Ramos (cell line): ENCODE data around the gene HPCAL1.

ENCODE experiments used
- in situ Hi-C: fragments of 300-500 bp; cut with MboI; formaldehyde crosslinking; loops from one replicate; pipeline ENCODE4 v1.14.3; 2022; ENCODE audit warnings: low sequenced_read_pairs; ENCODE audit not compliant: unreplicated experiment

HPCAL1 gene

GRCh38 chr2:10319892-10320574, 17.3 kb downstream of the HPCAL1 start:
- in situ Hi-C loops, result no loop called here

- in situ Hi-C loops, result no loop called here
Observed at GRCh38 chr2:10320575-10320931, 17.8 kb downstream of the HPCAL1 start.

DNA sequence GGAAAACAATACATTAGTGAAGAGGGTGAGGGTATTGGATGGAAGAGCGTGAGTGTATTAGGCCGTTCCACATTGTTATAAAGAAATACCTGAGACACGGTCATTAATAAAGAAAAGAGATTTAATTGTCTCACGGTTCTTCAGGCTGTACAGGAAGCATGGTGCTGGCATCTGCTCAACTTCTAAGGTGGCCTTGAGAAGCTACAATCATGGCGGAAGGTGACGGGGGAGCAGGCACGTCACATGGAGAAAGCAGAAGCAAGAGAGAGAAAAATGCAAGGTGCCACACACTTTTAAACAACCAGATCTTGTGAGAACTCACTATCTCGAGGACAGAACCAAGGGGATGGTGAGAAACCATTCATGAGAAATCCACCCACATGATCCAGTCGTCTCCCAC, 18.2 kb downstream of the HPCAL1 start:
- in situ Hi-C loops, result no loop called here

DNA sequence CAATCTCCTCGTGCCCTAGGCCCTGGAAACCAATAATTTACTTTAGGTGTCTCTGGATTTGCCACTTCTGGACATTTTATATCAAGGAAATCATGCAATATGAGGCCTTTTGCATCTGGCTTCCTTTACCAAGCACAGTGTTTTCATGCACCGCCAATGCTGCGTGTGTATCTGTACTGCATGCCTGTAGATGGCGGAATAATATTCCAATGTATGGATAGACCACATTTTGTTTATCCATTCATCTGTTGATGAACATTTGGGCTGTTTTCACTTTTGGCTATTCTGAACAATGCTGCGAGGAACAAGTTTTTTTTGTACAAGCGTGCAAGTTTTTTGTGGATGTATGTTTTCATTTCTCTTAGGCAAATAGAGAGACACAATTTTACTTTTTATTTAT, 18.9 kb downstream of the HPCAL1 start:
- in situ Hi-C loops, result no loop called here

- in situ Hi-C loops, result no loop called here
Observed at GRCh38 chr2:10322481-10322880, 19.8 kb downstream of the HPCAL1 start.

DNA sequence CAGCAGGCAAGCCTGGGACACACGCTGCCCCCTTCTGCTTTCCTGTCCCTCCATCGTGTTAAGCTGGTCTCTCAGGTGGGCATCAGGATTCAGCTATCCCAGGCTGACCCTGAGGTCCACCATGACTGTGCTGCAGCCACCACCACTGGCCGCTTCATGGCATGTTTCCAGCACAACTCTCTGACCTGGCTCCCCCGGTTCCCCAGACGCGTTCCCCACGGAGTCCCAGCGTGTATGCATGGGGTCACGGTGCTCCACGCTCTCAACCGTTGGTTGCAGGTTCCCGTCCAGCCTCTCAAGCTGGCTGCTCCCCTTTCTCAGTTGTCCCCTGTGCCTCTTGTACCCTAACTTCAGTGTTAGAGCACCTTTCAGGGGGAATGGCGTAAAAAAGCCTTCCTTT, 20.3 kb downstream of the HPCAL1 start:
- in situ Hi-C loops, result no loop called here

DNA sequence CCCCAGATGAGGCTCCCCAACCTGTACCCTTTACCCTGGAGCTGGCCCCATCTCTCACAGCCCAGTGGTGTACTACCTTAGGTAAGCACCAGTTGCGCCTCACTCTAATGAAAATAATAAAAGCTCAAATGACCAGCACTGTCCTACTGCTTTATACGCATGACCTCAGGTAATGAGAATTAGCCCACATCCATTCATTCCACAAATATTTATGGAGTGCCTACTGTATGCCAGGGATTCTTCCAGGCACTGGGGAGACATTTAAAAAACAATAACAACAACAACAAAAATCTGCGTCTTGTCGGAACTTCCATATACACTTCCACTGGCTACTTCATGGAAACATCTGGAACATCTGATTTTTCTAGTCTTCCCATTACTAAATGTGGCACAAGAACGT, 20.8 kb downstream of the HPCAL1 start:
- in situ Hi-C loops, result no loop called here

- in situ Hi-C loops, result no loop called here
Observed at GRCh38 chr2:10324095-10324832, 21.6 kb downstream of the HPCAL1 start.

- in situ Hi-C loops, result no loop called here
Observed at GRCh38 chr2:10325278-10326145, 22.8 kb downstream of the HPCAL1 start.

DNA sequence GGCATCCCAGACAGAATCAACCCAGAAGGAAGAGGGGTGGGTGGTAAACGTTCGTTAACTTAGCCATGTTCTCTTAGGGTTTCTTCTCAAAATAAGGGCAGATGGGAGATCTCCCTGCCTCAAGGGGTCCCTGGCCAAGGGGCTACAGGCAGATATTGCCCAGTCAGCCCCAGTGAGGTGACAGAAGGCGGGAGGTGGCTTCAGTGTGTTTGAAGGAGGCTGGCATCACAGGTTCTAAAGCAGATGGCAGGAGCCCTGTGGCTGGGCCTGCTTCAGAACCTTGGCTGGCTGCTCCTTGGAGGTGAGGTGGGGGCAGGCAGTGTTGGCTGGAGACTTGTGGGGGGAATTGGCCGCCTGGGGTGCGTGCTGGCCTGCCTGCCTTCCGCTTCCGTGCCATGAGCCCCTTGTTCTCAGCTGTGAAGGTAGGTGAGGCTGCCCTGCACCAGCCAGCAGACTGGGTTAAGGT, 23.5 kb downstream of the HPCAL1 start:
- in situ Hi-C loops, result no loop called here

DNA sequence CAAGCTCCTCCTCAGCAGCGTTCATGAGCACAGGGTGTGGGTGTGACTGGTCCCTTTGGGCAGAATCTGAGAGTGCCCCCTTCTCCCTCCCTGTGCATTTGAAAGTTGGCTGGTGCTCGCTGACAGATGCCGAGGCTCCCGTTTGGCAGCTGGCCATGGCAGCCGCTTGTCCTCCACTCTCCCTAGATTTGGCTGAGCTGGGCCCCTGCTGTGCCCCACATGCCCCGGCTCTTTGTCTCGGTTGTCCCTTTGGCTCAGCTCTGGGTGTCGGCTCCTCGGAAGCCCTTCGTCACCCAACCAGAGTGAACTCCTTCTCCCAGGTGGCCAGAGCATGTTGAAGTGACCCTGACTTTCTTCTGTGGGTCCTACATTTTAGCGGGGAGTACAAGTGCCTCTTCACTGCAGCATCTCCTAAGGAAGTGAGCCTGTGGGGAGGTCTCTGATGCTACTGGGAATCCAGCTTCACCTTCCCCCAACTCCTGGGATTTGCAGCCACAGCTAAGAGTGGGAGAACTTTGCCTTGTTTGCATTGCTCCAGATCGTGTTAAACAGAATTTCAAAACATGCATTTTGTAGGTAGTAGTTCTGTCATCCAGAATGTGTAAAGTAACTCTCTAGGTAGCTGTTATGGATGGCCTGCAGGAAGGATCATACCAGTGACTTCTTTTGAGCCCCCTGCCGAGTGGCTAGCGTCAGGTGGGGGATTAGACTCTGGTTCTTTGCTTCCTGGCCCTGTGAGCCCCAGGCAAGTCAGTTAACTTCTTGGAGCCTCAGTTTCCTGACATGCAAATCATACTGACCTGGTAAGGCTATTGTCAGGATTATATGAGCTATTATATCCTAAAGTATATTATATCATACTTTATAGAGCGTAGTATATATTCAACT, 24.2 kb downstream of the HPCAL1 start:
- in situ Hi-C loops, result no loop called here

DNA sequence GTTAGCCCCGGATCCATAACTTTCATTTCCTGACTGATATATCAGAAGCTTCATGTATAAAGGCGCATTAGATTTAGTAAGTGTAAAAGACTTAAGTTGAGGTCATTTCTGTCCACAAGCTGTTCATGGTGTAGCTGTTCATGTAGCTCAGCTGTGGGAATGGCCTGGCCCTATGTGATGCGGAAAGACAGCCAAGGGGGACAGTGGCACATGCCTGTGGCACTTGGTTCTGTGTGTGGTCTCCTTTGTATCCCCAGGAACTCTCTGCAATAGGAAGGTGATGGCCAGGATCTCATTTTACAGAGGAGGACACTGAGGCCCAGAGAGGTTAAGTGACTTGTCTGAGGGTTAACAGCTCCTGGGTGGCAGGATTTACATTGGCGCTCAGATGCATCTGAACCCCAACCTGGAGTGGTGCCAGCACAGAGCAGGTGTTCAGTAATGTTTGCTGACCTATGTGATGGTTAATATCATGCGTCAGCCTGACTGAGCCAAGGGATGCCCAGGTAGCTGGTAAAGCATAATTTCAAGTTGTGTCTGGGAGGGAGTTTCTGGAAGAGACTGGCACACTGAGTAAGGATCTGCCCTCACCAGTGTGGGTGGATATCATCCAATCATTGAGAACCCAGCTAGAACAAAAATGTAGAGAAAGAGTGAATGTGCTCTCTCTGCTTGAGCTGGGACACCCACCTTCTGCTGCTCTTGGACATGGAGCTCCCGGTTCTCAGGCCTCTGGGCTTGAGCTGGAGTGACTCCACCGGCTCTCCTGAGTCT, 25.4 kb downstream of the HPCAL1 start:
- in situ Hi-C loops, result no loop called here

GRCh38 chr2:10328670-10329579, 26.2 kb downstream of the HPCAL1 start:
- in situ Hi-C loops, result no loop called here

DNA sequence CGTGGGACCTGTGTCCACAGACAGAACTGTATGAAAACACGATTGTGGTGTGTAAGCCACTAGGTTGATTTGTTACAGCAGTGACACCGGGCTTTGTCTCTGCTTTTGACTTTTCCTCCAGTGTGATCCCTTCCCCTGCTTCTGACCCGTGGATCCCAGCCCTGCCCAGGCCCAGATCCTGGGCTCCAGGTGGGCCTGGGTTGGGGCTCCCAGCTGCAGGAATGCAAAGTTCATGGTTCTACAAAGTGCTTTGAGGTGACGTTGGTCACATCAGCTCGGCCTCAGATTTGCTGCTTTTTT, 26.8 kb downstream of the HPCAL1 start:
- in situ Hi-C loops, result no loop called here

DNA sequence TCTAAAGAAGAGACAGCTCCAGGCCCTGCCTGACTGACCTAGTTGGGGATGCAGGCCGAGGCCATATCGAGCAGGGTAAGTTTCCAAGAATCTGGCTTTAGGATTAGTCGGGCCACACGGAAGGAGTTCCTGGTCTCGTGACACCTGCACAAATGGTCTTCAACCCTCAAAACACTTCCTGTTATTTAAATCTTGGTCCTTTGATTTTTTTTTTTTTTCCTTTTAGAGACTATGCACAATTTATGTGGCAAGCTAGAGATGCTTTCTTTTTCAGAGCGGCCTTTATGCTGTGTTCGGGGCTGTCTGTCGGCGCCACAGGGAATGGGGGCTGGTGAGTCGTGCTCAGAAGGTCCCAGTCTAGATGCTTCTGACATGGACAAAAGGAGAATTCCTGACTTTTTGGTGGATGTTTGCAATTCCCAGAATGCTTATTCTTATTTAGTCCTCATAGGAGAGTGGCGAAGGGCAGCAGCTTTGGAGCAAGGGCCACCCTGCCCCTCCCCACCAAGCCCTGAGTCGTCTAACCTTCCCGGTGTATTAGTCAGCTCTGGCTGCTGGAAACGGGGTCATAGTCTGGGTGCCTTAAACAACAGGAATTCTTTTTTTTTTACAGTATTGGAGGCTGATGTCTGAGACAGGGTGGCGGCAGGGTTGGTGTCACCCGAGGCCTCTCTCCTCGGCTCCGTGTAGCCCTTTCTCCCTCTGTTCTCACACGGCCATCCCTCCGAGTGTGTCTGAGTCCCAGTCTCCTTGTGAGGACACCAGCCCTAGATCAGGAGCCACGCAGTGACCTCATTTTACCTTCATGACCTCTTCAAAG, 27.4 kb downstream of the HPCAL1 start:
- in situ Hi-C loops, result no loop called here

DNA sequence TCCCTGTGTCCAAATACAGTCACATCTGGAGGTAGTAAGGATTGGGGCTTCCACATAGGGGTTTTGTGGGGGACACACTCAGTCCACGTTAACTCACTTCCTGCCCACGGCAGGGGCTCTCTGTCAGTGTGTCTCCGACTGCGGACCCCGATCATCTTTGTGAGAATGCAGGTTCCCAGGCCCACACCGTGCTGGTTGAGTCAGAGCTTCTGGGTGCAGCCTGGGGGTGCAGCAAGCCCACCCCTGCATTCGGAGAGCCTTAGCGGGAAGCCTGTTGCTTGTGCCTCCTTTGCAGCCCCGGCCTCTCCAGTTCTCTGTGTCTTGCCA, 28.0 kb downstream of the HPCAL1 start:
- in situ Hi-C loops, result no loop called here

DNA sequence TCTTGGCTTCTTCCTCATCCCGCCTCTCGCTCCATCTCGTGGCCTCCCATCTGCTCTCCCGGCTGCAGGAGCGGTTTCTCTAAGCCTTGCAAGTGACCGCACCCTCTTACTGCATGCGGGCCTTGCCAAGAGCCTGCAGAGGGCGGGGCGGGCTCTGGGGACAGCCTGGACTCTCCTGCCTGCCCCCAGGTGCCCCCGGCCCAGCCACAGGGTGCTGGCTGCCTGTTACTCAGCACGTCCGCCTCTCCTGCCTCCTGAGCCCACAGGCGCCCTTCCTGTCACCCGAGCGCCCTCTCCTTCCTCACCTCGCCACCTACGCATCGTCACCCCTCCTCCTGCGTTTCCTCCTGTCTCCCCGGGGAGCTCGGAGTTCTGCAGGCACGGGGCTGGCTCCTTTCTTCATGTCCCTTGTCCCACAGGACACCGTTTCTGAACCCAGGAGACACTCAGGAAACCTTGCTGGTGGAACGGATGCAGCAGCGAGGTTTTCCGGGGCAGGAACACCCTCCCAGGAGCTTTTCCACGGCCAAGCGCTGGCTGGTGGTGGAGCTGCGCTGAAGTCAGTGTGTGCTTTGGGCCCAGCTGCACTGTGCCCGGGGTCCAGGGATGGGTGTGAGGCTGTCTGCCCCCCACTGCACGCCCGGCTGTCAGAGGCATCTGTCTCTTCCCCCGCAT, 28.5 kb downstream of the HPCAL1 start:
- in situ Hi-C loops, result no loop called here
